Fibroblast of the aortic adventitia (primary cell): ENCODE results near the gene BCKDHB. TPM values are rescaled to one million over a fixed set of nuclear protein-coding genes. Genes with fewer than 3 reads are reported as not detected.

Source experiments
- DNase-seq: peaks from one replicate; pipeline ENCODE4 v3.0.0-alpha.2; 2010; ENCODE audit warnings: low read depth
- H3K4me3 ChIP-seq: 2 replicates; pipeline ENCODE4 v1.5.1; 2011; ENCODE audit warnings: low read depth, mild to moderate bottlenecking, control low read depth, low read length, moderate library complexity
- CTCF ChIP-seq: IDR thresholded peaks from 2 replicates; pipeline ENCODE4 v1.5.1; 2011; ENCODE audit warnings: mild to moderate bottlenecking, low read length, control low read depth, inconsistent platforms; ENCODE audit not compliant: insufficient read depth
- total RNA-seq: library from RNA; depleted of rRNA; stranded (reverse); fragments of >200 nt; gene quantifications from 2 replicates; pipeline ENCODE4 v1.2.3, GENCODE V29; 2012; ENCODE audit warnings: low replicate concordance

BCKDHB gene
- total RNA-seq, 1 donor: 20.3 TPM

- no peak for TF ChIP-seq CTCF
- H3K4me3 ChIP-seq: no peak overlapping the region
- DNase-seq: no peak
These were observed 259.6 kb downstream of the BCKDHB start for GRCh38 chr6:80366051-80366450.

- no peak for TF ChIP-seq CTCF
- DNase-seq: peak; percentile 90
- H3K4me3 ChIP-seq: no peak overlapping the region
These were observed 260.2 kb downstream of the BCKDHB start for GRCh38 chr6:80366714-80367113.

- DNase-seq: peak; percentile 24
- no peak overlapping the region for H3K4me3 ChIP-seq
- TF ChIP-seq CTCF: no peak
These were observed 269.9 kb downstream of the BCKDHB start for GRCh38 chr6:80376411-80376810.

GRCh38 chr6:80380566-80380965, 274.1 kb downstream of the BCKDHB start:
- no peak for TF ChIP-seq CTCF
- no peak overlapping the region for H3K4me3 ChIP-seq
- DNase-seq: no peak

GRCh38 chr6:80382811-80383210, 276.3 kb downstream of the BCKDHB start:
- no peak overlapping the region for H3K4me3 ChIP-seq
- DNase-seq: peak; percentile 36
- no peak for TF ChIP-seq CTCF

- no peak for DNase-seq
- TF ChIP-seq CTCF: no peak
- H3K4me3 ChIP-seq: no peak overlapping the region
These were observed 282.0 kb downstream of the BCKDHB start for GRCh38 chr6:80388507-80388906.

Other genes with a start within 250 kb of the BCKDHB start
- gene ELOVL4, start 159.1 kb upstream of the BCKDHB start, total RNA-seq: 2.1 and 6.4 TPM in 2 replicates
- 0.90 and 35.9 TPM in 2 replicates for gene TTK, start 102.0 kb upstream of the BCKDHB start, total RNA-seq